Lower leg skin (tissue), 4 donors: Measurements from ENCODE around the gene ZYG11A. TPM values are rescaled to one million over a fixed set of nuclear protein-coding genes. Genes with fewer than 3 reads are reported as not detected.

Experiments used
- DNase-seq, 2 donors: peaks; one replicate each; pipeline ENCODE4 v3.0.0-alpha.2; 2019; ENCODE audit warnings: low spot score in 2 of 2
- H3K4me3 ChIP-seq: fragments of 200-600 bp; sonication (generic); 2 replicates; pipeline ENCODE4 v1.5.1; 2017; ENCODE audit warnings: mild to moderate bottlenecking, low read depth; ENCODE audit not compliant: poor library complexity, severe bottlenecking
- POLR2A ChIP-seq, 2 donors: fragments of 450-650 bp; IDR thresholded peaks; one replicate each; pipeline ENCODE4 v1.6.1; 2016 to 2017; ENCODE audit warnings: antibody characterized with exemption in 2 of 2, mild to moderate bottlenecking in 1 of 2, moderate library complexity in 1 of 2
- WGBS, 2 donors: methylation state at CpG; one replicate each; pipeline ENCODE4 v1.1.5; 2018; 5-methylcytosine and 5-hydroxymethylcytosine counted together
- intact Hi-C: fragments of 100-400 bp; cut with DNase I; formaldehyde crosslinking; loops from one replicate; pipeline ENCODE4 v1.15.0; 2023; ENCODE audit warnings: low total_unique reads
- total RNA-seq, 4 donors: library from RNA; depleted of rRNA; stranded (reverse); fragments of >200 nt; gene quantifications; one replicate each; pipeline ENCODE4 v1.1.0, GENCODE V29; 2016
- TF ChIP-seq, protein P1 (sequence below), 3 donors: fragments of 450-650 bp; IDR thresholded peaks; one replicate each; pipeline ENCODE4 v1.5.1; 2016; ENCODE audit warnings: antibody characterized with exemption in 3 of 3, mild to moderate bottlenecking in 3 of 3, moderate library complexity in 2 of 3

The ZYG11A gene
- total RNA-seq, 4 donors from 2014 or later: 0.03 to 0.25 (median 0.12) TPM

GRCh38 chr1:52927212-52928014, 84.9 kb downstream of the ZYG11A start, which contains the start of gene SCP2:
SCP2 (plus strand) TSS chr1:52927276; CDS start chr1:52927397, 121 bp downstream.
- intact Hi-C loops: no loop called here
- 0 to 1% methylated on average over 32 to 36 of the region's 65 CpGs for whole genome bisulfite sequencing, 2 donors
- peak within 1 kb of the TSS; percentile 58 for H3K4me3 ChIP-seq
- DNase-seq: peak; percentile 69 to 97
- TF ChIP-seq, protein P1, sequence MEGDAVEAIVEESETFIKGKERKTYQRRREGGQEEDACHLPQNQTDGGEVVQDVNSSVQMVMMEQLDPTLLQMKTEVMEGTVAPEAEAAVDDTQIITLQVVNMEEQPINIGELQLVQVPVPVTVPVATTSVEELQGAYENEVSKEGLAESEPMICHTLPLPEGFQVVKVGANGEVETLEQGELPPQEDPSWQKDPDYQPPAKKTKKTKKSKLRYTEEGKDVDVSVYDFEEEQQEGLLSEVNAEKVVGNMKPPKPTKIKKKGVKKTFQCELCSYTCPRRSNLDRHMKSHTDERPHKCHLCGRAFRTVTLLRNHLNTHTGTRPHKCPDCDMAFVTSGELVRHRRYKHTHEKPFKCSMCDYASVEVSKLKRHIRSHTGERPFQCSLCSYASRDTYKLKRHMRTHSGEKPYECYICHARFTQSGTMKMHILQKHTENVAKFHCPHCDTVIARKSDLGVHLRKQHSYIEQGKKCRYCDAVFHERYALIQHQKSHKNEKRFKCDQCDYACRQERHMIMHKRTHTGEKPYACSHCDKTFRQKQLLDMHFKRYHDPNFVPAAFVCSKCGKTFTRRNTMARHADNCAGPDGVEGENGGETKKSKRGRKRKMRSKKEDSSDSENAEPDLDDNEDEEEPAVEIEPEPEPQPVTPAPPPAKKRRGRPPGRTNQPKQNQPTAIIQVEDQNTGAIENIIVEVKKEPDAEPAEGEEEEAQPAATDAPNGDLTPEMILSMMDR (IDR thresholded peaks at IDR 0.05): no peak
- no peak for TF ChIP-seq POLR2A (IDR thresholded peaks at IDR 0.05)

DNA sequence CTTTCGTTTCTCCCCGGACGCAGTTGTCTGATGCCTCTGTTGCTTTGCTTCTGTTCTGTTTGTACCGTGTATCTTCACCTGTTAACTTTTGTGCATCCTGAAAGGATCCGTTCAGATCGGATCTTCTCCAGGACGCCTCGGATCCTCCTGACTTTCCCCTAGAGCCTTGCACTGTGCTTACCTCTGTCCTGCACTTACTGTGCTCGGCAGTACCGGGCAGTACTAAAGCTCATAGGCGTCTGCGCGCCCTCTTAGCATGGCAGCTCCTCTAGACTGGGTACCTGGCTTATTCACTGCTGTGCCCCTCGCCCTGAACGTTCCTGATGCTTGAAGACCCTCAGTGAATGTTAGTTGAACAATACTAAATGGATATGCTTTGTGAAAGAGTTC, 85.5 kb downstream of the ZYG11A start:
- TF ChIP-seq, protein P1 (IDR thresholded peaks at IDR 0.05): no peak
- no peak for TF ChIP-seq POLR2A (IDR thresholded peaks at IDR 0.05)
- no peak for DNase-seq
- intact Hi-C loops: no loop called here
- WGBS, 2 donors: 13 to 25% methylated on average over 15 of the region's 15 CpGs
- H3K4me3 ChIP-seq: peak overlapping the region; percentile 58

- H3K4me3 ChIP-seq: no peak overlapping the region
- no peak for TF ChIP-seq POLR2A (IDR thresholded peaks at IDR 0.05)
- TF ChIP-seq, protein P1 (IDR thresholded peaks at IDR 0.05): no peak
- intact Hi-C loops: no loop called here
- no peak for DNase-seq
- WGBS, 2 donors: 93 to 96% methylated on average over 4 of the region's 4 CpGs
Measured at GRCh38 chr1:52929019-52929418, 86.5 kb downstream of the ZYG11A start.

DNA sequence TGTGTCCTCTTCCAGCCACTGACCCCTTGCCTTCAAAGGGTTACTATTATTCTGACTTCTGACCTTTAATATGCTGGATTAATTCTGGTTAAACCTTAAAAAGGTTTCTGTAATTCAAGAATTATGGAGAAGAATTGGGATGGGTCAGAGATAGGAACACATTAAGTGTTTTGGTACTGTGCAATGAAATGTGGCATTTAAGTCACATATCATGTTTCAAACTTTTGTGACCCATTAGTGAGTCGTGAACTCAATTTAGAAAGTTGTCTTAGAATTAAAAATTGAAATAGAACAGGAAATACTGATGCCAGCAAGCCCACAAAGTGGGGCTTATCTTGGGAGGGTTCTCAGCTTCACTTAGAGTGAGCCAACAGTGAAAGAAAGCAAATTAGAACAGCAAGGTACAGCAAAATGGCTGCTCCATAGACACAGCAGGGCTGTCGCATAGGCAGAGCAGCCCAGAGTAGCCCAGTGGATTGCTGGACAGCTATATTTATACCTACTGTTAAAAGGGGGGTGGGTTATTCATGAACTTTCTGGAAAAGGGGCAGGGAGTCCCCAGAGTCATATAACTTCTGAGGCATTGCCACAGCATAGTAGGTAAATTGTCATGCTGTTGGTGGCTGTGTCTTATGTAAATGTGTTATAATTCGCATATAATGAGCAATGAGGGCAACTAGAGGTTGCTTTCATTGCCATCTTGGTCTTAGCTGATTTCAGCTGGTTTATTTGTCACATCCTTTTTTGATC, 95.0 kb downstream of the ZYG11A start:
- TF ChIP-seq, protein P1 (IDR thresholded peaks at IDR 0.05): no peak
- no peak for TF ChIP-seq POLR2A (IDR thresholded peaks at IDR 0.05)
- 85 to 92% methylated on average over 3 of the region's 3 CpGs for WGBS, 2 donors
- no peak for DNase-seq
- intact Hi-C loops: no loop called here
- H3K4me3 ChIP-seq: no peak overlapping the region

- intact Hi-C loops: no loop called here
- TF ChIP-seq, protein P1 (IDR thresholded peaks at IDR 0.05): no peak
- no peak for TF ChIP-seq POLR2A (IDR thresholded peaks at IDR 0.05)
- H3K4me3 ChIP-seq: no peak overlapping the region
- WGBS, 2 donors: 96 to 100% methylated on average over 1 of the region's 1 CpG
- DNase-seq: no peak
Measured at GRCh38 chr1:52938183-52938451, 95.6 kb downstream of the ZYG11A start.
